HepG2 (cell line): Measurements from ENCODE around the gene ARMH2. TPM values are rescaled to one million over a fixed set of nuclear protein-coding genes. Genes with fewer than 3 reads are reported as not detected.

Source experiments
- AKAP8 ChIP-seq: sonication (generic); formaldehyde crosslinking; IDR thresholded peaks from 2 replicates; pipeline ENCODE4 v1.5.1; 2020; ENCODE audit warnings: mild to moderate bottlenecking, missing genetic modification reagents
- CEBPB ChIP-seq: IDR thresholded peaks from 2 replicates; pipeline ENCODE4 v1.6.1; 2011; ENCODE audit warnings: low read depth, low read length, improper control_type of control experiment, borderline replicate concordance
- ELF4 ChIP-seq: sonication (generic); formaldehyde crosslinking; IDR thresholded peaks from 2 replicates; pipeline ENCODE4 v1.5.0; 2020; ENCODE audit warnings: missing genetic modification reagents, mild to moderate bottlenecking, moderate library complexity, borderline replicate concordance
- EP300 ChIP-seq, 3 experiments: sonication (generic) in 1 of 3; formaldehyde crosslinking in 1 of 3; IDR thresholded peaks; 2 replicates each; pipeline versions ENCODE4 v1.5.1 to v1.6.1; 2011 to 2020; ENCODE audit warnings: low read depth in 2 of 3, low read length in 2 of 3, borderline replicate concordance in 1 of 3, improper control_type of control experiment in 1 of 3, mild to moderate bottlenecking in 1 of 3, missing genetic modification reagents in 1 of 3, moderate library complexity in 1 of 3
- FOXM1 ChIP-seq: sonication (generic); formaldehyde crosslinking; IDR thresholded peaks from 2 replicates; pipeline ENCODE4 v1.5.0; 2020; ENCODE audit warnings: missing genetic modification reagents
- HBP1 ChIP-seq: IDR thresholded peaks from 2 replicates; pipeline ENCODE4 v1.6.1; 2016; ENCODE audit warnings: low read depth, control low read depth
- KLF9 ChIP-seq: IDR thresholded peaks from 2 replicates; pipeline ENCODE4 v1.6.1; 2016; ENCODE audit warnings: low read depth
- LCORL ChIP-seq, 2 experiments: fragments of 450-650 bp in 1 of 2; sonication (generic) in 1 of 2; formaldehyde crosslinking in 1 of 2; IDR thresholded peaks; 2 replicates each; pipeline versions ENCODE4 v1.5.0 to v1.6.1; 2017 to 2020; ENCODE audit warnings: antibody characterized with exemption in 1 of 2, missing genetic modification reagents in 1 of 2
- MLXIP ChIP-seq: sonication (generic); formaldehyde crosslinking; IDR thresholded peaks from 2 replicates; pipeline ENCODE4 v1.9.0; 2021; ENCODE audit warnings: missing genetic modification reagents, borderline replicate concordance
- MXD3 ChIP-seq: IDR thresholded peaks from 2 replicates; pipeline ENCODE4 v1.6.1; 2016; ENCODE audit warnings: mild to moderate bottlenecking, missing biosample characterization, missing genetic modification reagents
- NFE2L2 ChIP-seq: fragments of 150-350 bp; IDR thresholded peaks from 2 replicates; pipeline ENCODE4 v1.6.1; 2014; ENCODE audit warnings: low read length
- SAFB2 ChIP-seq: sonication (generic); formaldehyde crosslinking; IDR thresholded peaks from 2 replicates; pipeline ENCODE4 v1.5.1; 2020; ENCODE audit warnings: missing genetic modification reagents, low read depth, mild to moderate bottlenecking, borderline replicate concordance
- TERF1 ChIP-seq: sonication (generic); formaldehyde crosslinking; IDR thresholded peaks from 2 replicates; pipeline ENCODE4 v1.8.0; 2022; ENCODE audit warnings: mild to moderate bottlenecking, missing genetic modification reagents, moderate library complexity
- ZNF281 ChIP-seq: sonication (generic); formaldehyde crosslinking; IDR thresholded peaks from 2 replicates; pipeline ENCODE4 v1.4.0; 2020; ENCODE audit warnings: missing genetic modification reagents, borderline replicate concordance
- ZNF354B ChIP-seq: sonication (generic); formaldehyde crosslinking; IDR thresholded peaks from 2 replicates; pipeline ENCODE4 v1.8.0; 2022; ENCODE audit warnings: mild to moderate bottlenecking, missing genetic modification reagents
- ZNF383 ChIP-seq: sonication (generic); formaldehyde crosslinking; IDR thresholded peaks from 2 replicates; pipeline ENCODE4 v1.4.0; 2020; ENCODE audit warnings: missing genetic modification reagents, mild to moderate bottlenecking, borderline replicate concordance
- ZNF652 ChIP-seq: IDR thresholded peaks from 2 replicates; pipeline ENCODE4 v1.6.1; 2016; ENCODE audit warnings: low read depth, borderline replicate concordance
- ZNF777 ChIP-seq: sonication (generic); formaldehyde crosslinking; IDR thresholded peaks from 2 replicates; pipeline ENCODE4 v1.4.0; 2020; ENCODE audit warnings: missing genetic modification reagents
- polyA plus RNA-seq, 8 experiments: library from polyadenylated mRNA; depleted of rRNA in 3 of 8; stranded (reverse) in 7 of 8; unstranded in 1 of 8; fragments of >200 nt; fragmentation: Illumina TruSeq in 4 of 8; extraction: Trizol in 4 of 8; gene quantifications; 2 replicates each; pipeline versions ENCODE4 v1.2.1 to v1.2.3, GENCODE V29; 2011 to 2016; ENCODE audit warnings: low read depth in 4 of 8, missing spikeins in 1 of 8, mixed read lengths in 1 of 8; ENCODE audit not compliant: insufficient read depth in 1 of 8
- total RNA-seq, 5 experiments: library from RNA; depleted of rRNA; stranded (reverse); fragments of >200 nt; fragmentation: Illumina TruSeq; extraction: Trizol; gene quantifications; 2 replicates each; pipeline ENCODE4 v1.2.3, GENCODE V29; 2016; ENCODE audit warnings: low read depth in 1 of 5

Gene ARMH2
- total and polyA plus RNA-seq, 2 of the 13 experiments (the other 11 are each of a cell fraction or from before 2014, with no cell fraction given) = not detected

GRCh38 chr6:24774696-24775519 lies 23.8 kb downstream of the ARMH2 start, which contains the start of gene GMNN (continued):
- TF ChIP-seq ZNF281 (peak; percentile 81; the same call in 1 of the 2 replicates), AKAP8 (CRISPR knock-in tag) (peak; percentile 94; the same call in 1 of the 2 replicates), EP300 (IDR thresholded peaks at IDR 0.05; ENCODE audit: low read depth in 2 of 2, low read length in 2 of 2) (0 out of 4 replicates have a peak, but pooled peaks of 1 of the 2 experiments have one; percentile 14), EP300 (CRISPR knock-in tag; IDR thresholded peaks at IDR 0.05; ENCODE audit: borderline replicate concordance) (peak; percentile 69; the same call in 1 of the 2 replicates), ZNF777 (CRISPR knock-in tag) (peak; percentile 50), ELF4 (no peak), MLXIP (peak; percentile 84; the same call in 1 of the 2 replicates), FOXM1 (0 out of 2 replicates have a peak, but pooled peaks have one; percentile 72), SAFB2 (CRISPR knock-in tag) (peak; percentile 100), NFE2L2 (no peak), ZNF383 (CRISPR knock-in tag) (no peak), HBP1 (CRISPR knock-in tag) (peak; percentile 77; the same call in 1 of the 2 replicates), CEBPB (no peak), LCORL (IDR thresholded peaks at IDR 0.05) (peak; percentile 13; the same call in 1 of the 2 replicates), LCORL (CRISPR knock-in tag; IDR thresholded peaks at IDR 0.05) (peak; percentile 89), TERF1 (0 out of 2 replicates have a peak, but pooled peaks have one; percentile 77), ZNF652 (0 out of 2 replicates have a peak, but pooled peaks have one; percentile 8), KLF9 (CRISPR knock-in tag) (no peak; the same call in 1 of the 2 replicates), ZNF354B (CRISPR knock-in tag) (peak; percentile 45; the same call in 1 of the 2 replicates), MXD3 (peak; percentile 91)
